GM18507 (cell line): ENCODE measurements around the gene SMURF2.
A peak's percentile ranks its signal among the peaks of the same experiment; 100 is the strongest.

ENCODE experiments used
- DNase-seq: peaks from one replicate; pipeline ENCODE4 v3.0.0; 2011; ENCODE audit warnings: low read depth; ENCODE audit not compliant: insufficient read length; ENCODE audit errors: extremely low spot score
- FAIRE-seq: peaks from 2 replicates; lab custom pipeline; 2011; peaks lifted over from hg19 to GRCh38; lab: Jason Lieb, UNC

SMURF2 gene

GRCh38 chr17:64515419-64515818 lies 146.7 kb downstream of the SMURF2 start:
- FAIRE-seq (no peak), DNase-seq (no peak)

DNA sequence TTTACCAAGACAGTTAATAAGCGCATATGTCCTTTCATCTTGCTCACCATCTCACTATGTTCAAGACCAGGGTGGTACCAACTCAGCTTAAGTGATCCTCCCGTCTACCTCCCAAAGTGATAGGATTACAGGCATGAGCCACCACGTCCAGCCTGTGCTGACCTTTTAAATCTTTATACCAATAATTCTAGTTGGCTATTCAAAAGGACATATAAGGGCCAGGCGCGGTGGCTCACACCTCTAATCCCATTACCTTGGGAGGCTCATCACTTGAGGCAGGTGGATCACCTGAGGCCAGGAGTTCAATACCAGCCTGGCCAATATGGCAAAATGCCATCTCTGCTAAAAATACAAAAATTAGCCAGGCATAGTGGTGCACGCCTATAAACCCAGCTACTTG lies 152.9 kb downstream of the SMURF2 start:
- DNase-seq (no peak), FAIRE-seq (no peak)

GRCh38 chr17:64508683-64509082 lies 153.4 kb downstream of the SMURF2 start:
- FAIRE-seq (no peak), DNase-seq (no peak)

GRCh38 chr17:64507413-64507782 lies 154.7 kb downstream of the SMURF2 start:
- peak; percentile 67 for FAIRE-seq

GRCh38 chr17:64506576-64507412 lies 155.3 kb downstream of the SMURF2 start, which contains the start of gene CEP95:
Gene CEP95 (plus strand): TSS chr17:64506977. CDS start chr17:64507098, 121 bp downstream.
- FAIRE-seq, result peak; percentile 90

More at GRCh38 chr17:64507413-64507782, 154.7 kb downstream of the SMURF2 start:
- no peak for DNase-seq

GRCh38 chr17:64506201-64506575 lies 155.9 kb downstream of the SMURF2 start, which contains the start of gene DDX5:
Gene DDX5 (minus strand): TSS chr17:64506289. CDS start chr17:64506119, 170 bp downstream.
- DNase-seq (peak; percentile 91), FAIRE-seq (no peak)

More at GRCh38 chr17:64506576-64507412, 155.3 kb downstream of the SMURF2 start, which contains the start of gene CEP95:
- peak; percentile 82 for DNase-seq

DNA sequence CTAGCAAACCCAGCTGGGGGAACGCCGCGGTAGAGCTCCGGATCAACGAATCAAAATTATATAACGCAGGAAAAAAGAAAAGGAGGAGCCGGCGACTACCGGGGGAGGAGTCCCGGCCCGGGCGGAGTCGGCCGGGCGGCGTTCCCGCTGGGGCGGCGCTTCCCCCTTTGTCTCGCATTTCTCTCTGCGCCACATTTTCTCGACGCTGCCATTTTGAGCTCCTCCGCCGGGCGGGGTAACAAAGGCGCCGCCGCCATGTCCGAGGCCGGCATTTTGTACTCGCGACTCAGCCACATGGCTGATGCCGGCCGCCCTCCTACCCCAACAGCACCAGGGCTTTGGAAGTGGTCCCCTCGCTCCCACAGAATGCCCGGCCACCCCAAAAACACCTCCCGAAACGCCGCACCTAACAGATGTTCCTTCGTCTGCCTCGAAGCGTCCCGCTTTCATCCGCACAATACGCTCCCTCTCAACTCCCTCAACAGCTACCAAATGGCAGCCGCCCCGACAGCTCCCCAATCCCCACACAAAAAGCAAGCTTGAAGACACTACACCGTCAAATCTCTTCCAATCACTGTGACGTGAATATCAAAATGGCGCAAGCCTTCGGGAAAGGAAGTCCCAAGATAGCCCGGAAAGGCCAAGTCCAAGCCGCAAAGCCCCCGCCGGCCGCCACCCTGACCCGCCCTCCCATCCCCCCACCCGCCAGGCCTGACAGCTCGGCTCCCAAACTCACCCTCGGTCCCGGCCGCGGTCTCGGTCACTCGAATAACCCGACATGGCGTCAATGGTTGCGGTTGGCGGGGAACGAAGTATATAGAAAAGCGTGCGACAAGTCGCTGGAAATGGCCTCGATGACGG lies 156.5 kb downstream of the SMURF2 start:
- DNase-seq (no peak), FAIRE-seq (peak; percentile 65)

- no peak for DNase-seq
- FAIRE-seq, result no peak
Observed at GRCh38 chr17:64504769-64505339, 157.3 kb downstream of the SMURF2 start.

DNA sequence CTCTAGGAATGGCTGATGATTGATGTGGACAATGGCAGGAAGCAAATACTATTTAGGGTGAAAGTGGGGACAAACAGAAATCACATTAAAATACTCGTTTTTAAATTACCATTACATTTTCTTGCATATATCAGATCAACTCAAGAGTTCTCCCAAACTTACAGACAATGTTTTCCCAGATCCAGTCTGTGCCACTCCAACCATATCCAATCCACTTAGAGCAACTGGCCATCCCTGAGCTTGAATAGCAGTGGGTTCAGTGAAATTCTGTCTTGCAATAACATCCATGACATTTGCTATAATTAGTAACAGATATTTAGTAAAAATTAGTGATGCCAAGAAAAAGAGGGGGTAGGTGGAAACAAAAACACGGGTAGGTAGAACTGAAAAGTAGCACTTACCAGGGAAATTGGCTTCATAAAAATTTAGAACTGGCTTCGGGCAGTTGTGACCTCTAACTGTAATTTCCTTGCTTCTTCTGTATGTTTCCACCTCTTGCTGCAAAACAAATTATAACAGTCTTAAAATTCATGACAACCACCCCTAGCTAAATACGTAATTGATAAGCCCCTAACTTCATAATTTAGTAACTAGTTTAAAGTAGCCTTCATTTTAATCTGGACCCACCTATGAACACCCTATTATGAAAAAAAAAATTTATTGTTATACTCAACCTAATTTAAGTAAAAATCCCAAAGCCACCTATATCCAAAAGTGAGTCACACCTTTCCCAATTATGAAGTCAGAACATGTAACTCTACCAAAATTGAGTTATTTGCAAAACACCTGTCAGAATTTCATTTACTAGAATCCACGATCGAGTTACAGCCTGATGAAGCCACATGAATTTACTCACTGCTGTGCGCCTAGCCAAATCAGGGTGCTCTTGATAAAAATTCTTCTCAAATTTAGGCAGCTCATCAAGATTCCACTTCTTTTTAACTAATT lies 158.0 kb downstream of the SMURF2 start:
- DNase-seq (no peak), FAIRE-seq (no peak)

DNA sequence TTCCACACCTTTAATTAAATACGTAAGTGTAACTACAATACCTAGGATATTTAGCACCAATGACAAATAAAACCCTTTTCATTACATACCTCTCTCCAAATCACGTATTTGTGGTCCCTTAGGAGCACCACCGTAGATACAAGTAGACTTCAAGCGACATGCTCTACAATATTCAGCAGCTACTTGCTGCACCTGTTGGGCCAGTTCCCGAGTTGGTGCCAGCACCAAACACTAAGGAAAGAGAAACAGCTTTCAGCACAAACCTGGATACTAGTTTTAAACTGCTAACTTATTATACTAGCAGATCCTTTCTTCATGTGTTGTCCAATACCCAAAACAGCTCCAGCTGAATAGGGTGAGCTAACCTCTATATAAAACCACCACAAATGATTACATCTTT lies 158.8 kb downstream of the SMURF2 start:
- FAIRE-seq (no peak), DNase-seq (no peak)

GRCh38 chr17:64502809-64503208 lies 159.3 kb downstream of the SMURF2 start:
- DNase-seq, result no peak
- FAIRE-seq, result no peak

DNA sequence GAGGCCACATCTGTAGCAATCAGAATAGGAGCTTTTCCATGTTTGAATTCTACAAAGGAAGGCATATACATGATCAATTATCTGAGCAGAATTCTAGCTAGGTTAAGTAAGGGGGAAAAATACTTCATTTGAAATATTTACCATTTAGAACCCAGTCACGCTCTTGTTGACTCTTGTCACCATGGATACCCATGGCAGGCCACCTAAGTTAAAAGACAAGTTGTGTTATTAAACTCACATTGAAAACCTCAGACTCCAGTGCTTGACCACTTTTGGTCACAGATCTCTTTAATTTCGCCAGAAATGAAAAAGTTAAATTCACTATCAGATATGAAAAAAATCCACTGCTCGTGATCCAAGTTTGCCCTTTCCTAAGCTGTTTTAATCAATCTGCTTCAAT lies 160.1 kb downstream of the SMURF2 start:
- DNase-seq (no peak), FAIRE-seq (no peak)

DNA sequence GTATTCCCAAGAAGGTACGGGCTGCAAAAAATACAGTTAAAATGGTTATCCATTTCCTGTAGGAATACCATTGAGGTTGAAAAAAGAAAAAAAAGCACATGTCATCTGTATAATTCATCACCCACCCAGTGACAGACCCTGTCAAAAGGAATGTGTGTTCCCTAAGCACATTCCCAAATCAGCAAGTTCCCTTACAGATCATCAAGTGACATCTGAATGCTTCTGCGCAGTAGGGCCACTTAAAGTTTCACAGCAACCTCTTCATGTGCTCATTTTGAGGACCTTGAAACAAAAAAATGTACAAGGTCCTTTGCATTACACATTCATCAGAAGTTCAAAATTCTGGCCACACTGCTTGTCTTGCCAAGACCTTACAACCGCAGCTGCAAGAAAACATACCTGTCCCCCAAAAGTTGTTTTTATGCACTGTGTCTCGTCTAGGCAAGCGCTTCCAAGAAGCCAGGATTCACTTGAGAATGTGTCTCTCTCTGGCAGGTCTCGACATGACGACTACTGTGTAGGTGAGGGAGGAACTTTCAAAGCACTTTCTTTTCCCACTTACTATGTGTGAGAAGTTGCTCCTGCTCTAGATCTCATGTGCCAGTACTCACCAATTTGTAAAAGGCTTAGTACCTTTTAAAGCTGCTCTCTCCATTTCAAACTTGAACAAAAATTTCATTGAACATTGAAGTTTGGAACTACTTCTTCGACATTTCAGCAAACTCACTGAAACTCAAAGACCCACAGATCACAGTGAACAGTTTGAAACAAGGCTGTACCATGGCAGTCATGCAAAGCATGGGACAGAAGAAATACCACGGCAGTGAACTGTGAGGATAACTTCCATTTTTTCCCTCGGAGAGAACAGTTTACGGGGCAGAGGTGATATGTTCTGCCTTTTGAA lies 161.0 kb downstream of the SMURF2 start:
- no peak for DNase-seq
- no peak for FAIRE-seq

- FAIRE-seq, result no peak
- DNase-seq, result no peak
Observed at GRCh38 chr17:64500487-64500859, 161.6 kb downstream of the SMURF2 start.

DNA sequence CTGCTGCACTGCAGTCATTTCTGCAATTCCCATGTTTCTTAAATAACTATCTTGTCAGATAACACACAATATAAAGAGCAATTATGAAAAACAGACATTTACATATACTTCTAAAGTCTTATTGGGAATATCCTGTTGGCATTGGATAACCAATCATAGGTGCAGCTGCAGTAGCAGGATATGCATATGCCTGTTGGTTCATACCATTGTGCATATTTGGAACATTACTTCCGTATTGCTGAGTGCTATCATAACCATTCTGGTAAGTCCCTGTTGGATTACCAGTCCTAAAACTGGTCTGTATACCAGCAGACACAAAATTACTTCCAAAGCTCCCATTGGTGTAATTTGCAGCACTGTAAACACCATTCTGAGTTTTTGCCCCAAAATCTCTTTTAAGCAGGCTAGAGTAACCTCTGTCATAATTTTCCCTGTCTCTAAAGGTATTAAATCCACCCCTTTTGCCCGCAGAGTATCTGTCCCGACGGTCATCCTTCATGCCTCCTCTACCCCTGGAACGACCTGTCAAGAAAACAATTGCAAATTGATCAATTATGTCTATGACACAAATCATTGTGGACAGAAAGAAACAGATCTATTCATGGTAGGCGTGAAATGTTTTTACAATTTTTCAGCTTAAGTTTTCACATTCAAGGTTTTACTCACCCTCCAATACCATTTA lies 162.2 kb downstream of the SMURF2 start:
- DNase-seq (no peak), FAIRE-seq (no peak)

DNA sequence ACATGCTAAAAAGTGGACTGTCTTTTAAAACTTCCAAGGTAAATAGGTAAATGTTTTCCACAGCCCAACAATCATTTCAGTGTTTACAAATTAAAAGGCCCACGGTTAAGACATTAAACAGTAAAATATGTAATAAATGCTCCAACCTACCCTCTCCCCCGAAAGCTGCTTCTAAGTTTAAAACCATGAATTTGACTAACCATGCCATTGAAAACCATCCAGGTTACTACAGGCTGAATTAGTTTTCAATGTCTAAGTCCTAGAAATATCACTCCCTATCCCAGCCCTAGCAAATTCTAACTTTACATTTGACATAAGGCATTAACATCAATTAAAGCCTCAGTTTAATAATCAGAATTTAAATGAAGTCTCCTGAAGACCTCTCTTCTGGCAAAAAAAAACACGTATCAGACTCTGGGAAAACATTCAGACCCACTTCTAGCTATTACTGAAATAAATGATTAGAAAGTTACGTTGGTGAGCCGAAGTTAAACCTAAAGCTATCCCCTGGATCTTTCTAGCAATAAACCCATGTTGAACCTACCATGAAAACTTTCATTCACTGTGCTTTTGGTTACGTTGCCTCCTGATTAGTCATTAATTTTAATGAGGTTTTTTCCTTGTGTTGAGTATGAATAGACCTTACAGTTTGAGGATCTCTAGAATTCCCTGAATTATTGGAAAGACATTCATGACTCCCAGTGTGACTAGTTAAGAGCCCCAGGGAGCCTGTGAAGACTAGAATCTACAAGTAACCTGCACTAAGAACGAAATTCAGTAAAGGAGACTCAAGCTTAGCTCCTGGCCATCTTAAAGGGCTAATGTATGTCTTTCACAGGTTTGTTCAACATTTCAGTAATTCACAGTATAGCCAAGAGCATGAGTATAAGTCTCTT lies 163.6 kb downstream of the SMURF2 start:
- no peak for DNase-seq
- no peak for FAIRE-seq
